GM23248 (cell line): ENCODE results near the gene MXRA8.

ENCODE experiments used
- EZH2 ChIP-seq: fragments of 200-600 bp; sonication (generic); IDR thresholded peaks from 2 replicates; pipeline ENCODE4 v1.6.1; 2018; ENCODE audit warnings: antibody characterized with exemption, mild to moderate bottlenecking; ENCODE audit not compliant: insufficient read depth, poor library complexity, severe bottlenecking
- EZH2phosphoT487 ChIP-seq: fragments of 200-600 bp; sonication (generic); IDR thresholded peaks from 2 replicates; pipeline ENCODE4 v1.6.1; 2018; ENCODE audit warnings: antibody characterized with exemption, moderate library complexity, mild to moderate bottlenecking, low read depth; ENCODE audit not compliant: insufficient read depth

DNA sequence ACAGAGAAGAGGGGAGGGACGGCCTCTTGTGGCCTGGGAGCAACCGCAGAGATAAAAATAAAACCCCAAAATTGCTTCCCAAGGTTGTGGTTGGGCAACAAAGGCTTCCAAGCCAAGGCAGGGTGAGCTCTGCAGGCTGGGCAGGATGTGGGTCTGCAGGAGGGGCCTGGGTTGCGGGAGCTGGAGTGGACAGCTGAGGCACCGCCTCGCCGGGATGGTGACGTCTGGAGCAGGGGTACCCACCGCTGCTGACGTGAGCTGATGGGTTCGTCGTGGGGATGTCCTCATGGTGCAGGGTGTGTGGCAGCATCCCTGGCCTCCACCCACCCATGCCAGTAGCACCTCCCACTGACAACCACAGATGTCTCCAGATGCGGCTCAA, 13.0 kb upstream of the MXRA8 start:
- TF ChIP-seq EZH2 (no peak), EZH2phosphoT487 (no peak)
